HepG2 (cell line): ENCODE results near the gene TIPIN. TPM values are rescaled to one million over a fixed set of nuclear protein-coding genes. Genes with fewer than 3 reads are reported as not detected.

Experiments
- ATAC-seq: fragments of 200-7000 bp; cut with Tn5 transposase; 3 replicates; pipeline ENCODE4 v1.9.1; 2020; ENCODE audit warnings: mild to moderate bottlenecking, moderate library complexity
- BruUV-seq: library from RNA; stranded (reverse); fragments of 400-500 nt; replicated peaks from 2 replicates; lab custom pipeline; 2021; lab: Mats Ljungman, UMichigan
- CTCF ChIA-PET: fragments of 300-600 bp; formaldehyde crosslinking; extraction: SDS; loops from one replicate; lab custom pipeline; 2021; ENCODE audit warnings: low total read pairs, inconsistent platforms, low intra/inter-chr PET ratio; lab: Yijun Ruan, JAX
- POLR2A ChIA-PET: fragments of 350-600 bp; sonication (Branson Sonifier 250); formaldehyde crosslinking; loops from one replicate; lab custom pipeline; 2020; ENCODE audit warnings: antibody characterized with exemption, inconsistent platforms; lab: Yijun Ruan, JAX
- DNase-seq: peaks from one replicate; pipeline ENCODE4 v3.0.0-alpha.2; 2015; ENCODE audit warnings: low spot score
- FAIRE-seq: peaks from 3 replicates; lab custom pipeline; 2011; peaks lifted over from hg19 to GRCh38; lab: Jason Lieb, UNC
- H2AFZ ChIP-seq: one replicate; pipeline ENCODE4 v1.6.1; 2011; ENCODE audit warnings: low read length, inconsistent platforms
- H3K27ac ChIP-seq: fragments of 300-600 bp; 3 replicates; pipeline ENCODE4 v1.8.0; 2011; ENCODE audit warnings: mixed run types, mild to moderate bottlenecking, mixed read lengths, low read length, inconsistent platforms; ENCODE audit not compliant: insufficient read depth; ENCODE audit errors: extremely low read length
- H3K27me3 ChIP-seq, 2 experiments: fragments of 200-600 bp in 1 of 2; 2 replicates in 1 of 2; 3 replicates in 1 of 2; pipeline versions ENCODE4 v1.6.0 to v1.8.0; 2011; ENCODE audit warnings: low read length in 2 of 2, mild to moderate bottlenecking in 2 of 2, moderate library complexity in 2 of 2, inconsistent platforms in 1 of 2; ENCODE audit not compliant: insufficient read depth in 2 of 2, control insufficient read depth in 1 of 2
- H3K36me3 ChIP-seq, 2 experiments: fragments of 200-600 bp in 1 of 2; replicated peaks in 1 of 2; 2 replicates in 1 of 2; 3 replicates in 1 of 2; pipeline versions ENCODE4 v1.5.1 to v1.8.0; 2011; ENCODE audit warnings: low read length in 2 of 2, inconsistent platforms in 1 of 2; ENCODE audit not compliant: insufficient read depth in 2 of 2, control insufficient read depth in 1 of 2
- H3K4me1 ChIP-seq: 2 replicates; pipeline ENCODE4 v1.5.1; 2012; ENCODE audit warnings: low read length, inconsistent platforms; ENCODE audit not compliant: insufficient read depth
- H3K4me2 ChIP-seq: 2 replicates; pipeline ENCODE4 v1.6.0; 2011; ENCODE audit warnings: low read depth, low read length, inconsistent platforms
- H3K4me3 ChIP-seq, 3 experiments: fragments of 200-600 bp in 1 of 3; sonication (generic), shearing (Covaris generic) in 1 of 3; replicated peaks in 1 of 3; 2 replicates each; pipeline ENCODE4 v1.5.1; 2011 to 2016; ENCODE audit warnings: low read length in 3 of 3, inconsistent platforms in 2 of 3, low read depth in 2 of 3, mild to moderate bottlenecking in 2 of 3, control low read depth in 1 of 3, mixed read lengths in 1 of 3; ENCODE audit not compliant: insufficient read depth in 1 of 3
- H3K79me2 ChIP-seq: one replicate; pipeline ENCODE4 v1.6.1; 2011; ENCODE audit warnings: low read length, inconsistent platforms; ENCODE audit not compliant: insufficient read depth
- H3K9ac ChIP-seq: 2 replicates; pipeline ENCODE4 v1.6.0; 2011; ENCODE audit warnings: mild to moderate bottlenecking, low read depth, low read length, inconsistent platforms; ENCODE audit not compliant: insufficient read depth
- H3K9me3 ChIP-seq: 2 replicates; pipeline ENCODE4 v1.5.1; 2012; ENCODE audit warnings: mild to moderate bottlenecking, low read length
- H4K20me1 ChIP-seq: 2 replicates; pipeline ENCODE4 v1.6.0; 2011; ENCODE audit warnings: inconsistent platforms, mild to moderate bottlenecking, low read length, moderate library complexity; ENCODE audit not compliant: insufficient read depth
- GATAD2A ChIP-seq: IDR thresholded peaks from 2 replicates; pipeline ENCODE4 v1.6.1; 2016
- GTF3A ChIP-seq: sonication (generic); formaldehyde crosslinking; conservative IDR thresholded peaks from 2 replicates; pipeline ENCODE4 v1.4.0; 2020; ENCODE audit warnings: mild to moderate bottlenecking, missing genetic modification reagents
- JUNB ChIP-seq: sonication (generic); formaldehyde crosslinking; IDR thresholded peaks from 2 replicates; pipeline ENCODE4 v1.8.0; 2022; ENCODE audit warnings: missing genetic modification reagents, mild to moderate bottlenecking, borderline replicate concordance
- MXI1 ChIP-seq: IDR thresholded peaks from 3 replicates; pipeline ENCODE4 v1.6.1; 2012; ENCODE audit warnings: low read depth, low read length, inconsistent platforms, borderline replicate concordance
- PITX1 ChIP-seq: sonication (generic); formaldehyde crosslinking; IDR thresholded peaks from 2 replicates; pipeline ENCODE4 v1.5.1; 2020; ENCODE audit warnings: mild to moderate bottlenecking, missing genetic modification reagents
- SMAD3 ChIP-seq: sonication (generic); formaldehyde crosslinking; IDR thresholded peaks from 2 replicates; pipeline ENCODE4 v1.4.0; 2020; ENCODE audit warnings: missing genetic modification reagents
- SP1 ChIP-seq, 2 experiments: fragments of 450-650 bp in 1 of 2; sonication (generic) in 1 of 2; formaldehyde crosslinking in 1 of 2; IDR thresholded peaks; 2 replicates each; pipeline versions ENCODE4 v1.4.0 to v1.6.1; 2016 to 2020; ENCODE audit warnings: missing genetic modification reagents in 1 of 2
- SRY ChIP-seq: sonication (generic); formaldehyde crosslinking; IDR thresholded peaks from 2 replicates; pipeline ENCODE4 v1.8.0; 2022; ENCODE audit warnings: mild to moderate bottlenecking, missing genetic modification reagents
- XRCC5 ChIP-seq: fragments of 200-400 bp; formaldehyde crosslinking; optimal IDR thresholded peaks from 2 replicates; pipeline ENCODE3; 2017; ENCODE audit warnings: mild to moderate bottlenecking, low read length
- ZNF232 ChIP-seq: sonication (generic); formaldehyde crosslinking; IDR thresholded peaks from 2 replicates; pipeline ENCODE4 v1.4.0; 2020; ENCODE audit warnings: missing genetic modification reagents, borderline replicate concordance
- ZSCAN31 ChIP-seq: sonication (generic); formaldehyde crosslinking; IDR thresholded peaks from 2 replicates; pipeline ENCODE4 v1.5.0; 2020; ENCODE audit warnings: low read depth, mild to moderate bottlenecking, missing genetic modification reagents
- WGBS: methylation state at CpG from one replicate; pipeline ENCODE4 v1.1.6; 2017; ENCODE audit warnings: low lambda C conversion rate; 5-methylcytosine and 5-hydroxymethylcytosine counted together
- in situ Hi-C: cut with HindIII; loops from 2 replicates; pipeline ENCODE4 v1.10.0; 2017; ENCODE audit warnings: low pct_unique_long_range_greater_than_20kb; ENCODE audit not compliant: extremely low pct_ligation_motif_present
- intact Hi-C: fragments of 100-400 bp; cut with micrococcal nuclease; formaldehyde crosslinking; loops from one replicate; pipeline ENCODE4 v1.10.0; 2022; ENCODE audit not compliant: unreplicated experiment
- polyA plus RNA-seq, 8 experiments: library from polyadenylated mRNA; depleted of rRNA in 3 of 8; stranded (reverse) in 7 of 8; unstranded in 1 of 8; fragments of >200 nt; fragmentation: Illumina TruSeq in 4 of 8; extraction: Trizol in 4 of 8; gene quantifications; 2 replicates each; pipeline versions ENCODE4 v1.2.1 to v1.2.3, GENCODE V29; 2011 to 2016; ENCODE audit warnings: low read depth in 4 of 8, missing spikeins in 1 of 8, mixed read lengths in 1 of 8; ENCODE audit not compliant: insufficient read depth in 1 of 8
- total RNA-seq, 5 experiments: library from RNA; depleted of rRNA; stranded (reverse); fragments of >200 nt; fragmentation: Illumina TruSeq; extraction: Trizol; gene quantifications; 2 replicates each; pipeline ENCODE4 v1.2.3, GENCODE V29; 2016; ENCODE audit warnings: low read depth in 1 of 5
- TF ChIP-seq, protein P1 (sequence below): sonication (generic); formaldehyde crosslinking; IDR thresholded peaks from 2 replicates; pipeline ENCODE4 v1.8.0; 2022; ENCODE audit warnings: missing genetic modification reagents, mild to moderate bottlenecking, borderline replicate concordance
- TF ChIP-seq, protein P2 (sequence below): sonication (generic); formaldehyde crosslinking; IDR thresholded peaks from 2 replicates; pipeline ENCODE4 v1.5.1; 2020; ENCODE audit warnings: missing genetic modification reagents, mild to moderate bottlenecking, borderline replicate concordance
- TF ChIP-seq, protein P3 (sequence below): sonication (generic); formaldehyde crosslinking; IDR thresholded peaks from 2 replicates; pipeline ENCODE4 v1.5.0; 2020; ENCODE audit warnings: mild to moderate bottlenecking, missing genetic modification reagents

TIPIN gene
- total and polyA plus RNA-seq, 2 of the 13 experiments (the other 11 are each of a cell fraction or from before 2014, with no cell fraction given): 2.7 to 28.6 TPM

DNA sequence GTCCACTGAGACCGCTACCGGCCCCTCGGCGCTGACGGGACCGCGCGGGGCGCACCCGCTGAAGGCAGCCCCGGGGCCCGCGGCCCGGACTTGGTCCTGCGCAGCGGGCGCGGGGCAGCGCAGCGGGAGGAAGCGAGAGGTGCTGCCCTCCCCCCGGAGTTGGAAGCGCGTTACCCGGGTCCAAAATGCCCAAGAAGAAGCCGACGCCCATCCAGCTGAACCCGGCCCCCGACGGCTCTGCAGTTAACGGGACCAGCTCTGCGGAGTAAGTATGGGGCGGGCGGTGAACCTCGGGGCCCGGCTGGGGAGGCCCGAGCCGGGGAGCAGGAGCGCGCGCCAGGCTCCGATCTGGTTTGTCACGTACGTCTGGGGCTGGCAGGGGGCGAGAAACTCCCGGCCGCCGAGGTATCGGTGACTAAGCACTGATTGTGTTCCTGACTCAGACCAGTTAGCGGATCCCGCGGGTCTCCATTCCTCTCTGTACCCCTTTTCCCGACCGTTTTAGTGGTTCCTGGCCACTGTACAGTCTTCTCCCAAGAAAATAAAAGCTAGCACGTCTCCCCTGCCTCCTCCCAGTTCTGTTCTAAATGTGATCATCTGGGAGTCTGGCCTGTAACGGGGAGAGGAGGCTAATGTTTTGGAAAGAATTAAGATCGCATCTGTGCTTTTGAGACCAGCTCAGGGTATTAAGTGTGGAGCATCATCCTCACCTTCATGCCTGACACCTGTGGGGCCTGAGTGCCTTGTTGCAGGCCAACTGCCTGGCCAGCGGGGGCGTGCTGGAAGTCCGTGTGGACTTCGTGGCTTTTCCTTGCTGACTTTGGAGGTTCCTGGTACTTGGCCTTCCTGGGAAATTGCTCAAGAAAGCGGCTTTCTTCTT, 30.9 kb upstream of the TIPIN start (continued):
- TF ChIP-seq GTF3A (CRISPR knock-in tag): 0 out of 2 replicates have a peak, but pooled peaks have one; percentile 23
- TF ChIP-seq SP1 (IDR thresholded peaks at IDR 0.05): no peak
- no peak for TF ChIP-seq SP1 (CRISPR knock-in tag; IDR thresholded peaks at IDR 0.05)

- BruUV-seq: TSS peak; percentile 88
- peaks cover 14% of the 10 kb centered on the region for H4K20me1 ChIP-seq
- peak within 1 kb of the TSS; percentile 86 to 94 (median 93) for H3K4me3 ChIP-seq
- H3K4me2 ChIP-seq: peak within 1 kb of the TSS; percentile 94
- WGBS: 9% methylated on average over 26 of the region's 69 CpGs
- peaks cover 2 to 10% of the 10 kb centered on the region in 2 experiments; a peak in 3 of 5 replicates for H3K36me3 ChIP-seq
- peak; percentile 87 for FAIRE-seq
- peak within 1 kb of the TSS; percentile 86 for H3K9ac ChIP-seq
- ChIA-PET POLR2A (interaction anchor here (0.7 to 4.9 kb wide), 14 partner anchors 13 to 775 kb away, joined by 3 to 38 read pairs (median 4); partner anchors contain the start of genes INTS14, RPL4, SNAPC5 and TIPIN), CTCF (interaction anchor here (3.0 kb wide), 1 partner anchor 112 kb away, joined by 17 read pairs; the partner anchor contains the start of gene SNAPC5)
- in situ Hi-C loops: loop anchor here (25.0 kb wide), 1 partner anchor 101 kb away; the partner anchor contains the start of gene SNAPC5
- ATAC-seq: peak; percentile 92
- H3K79me2 ChIP-seq: peaks cover 44% of the 10 kb centered on the region
- H3K27me3 ChIP-seq: no peaks in the 10 kb centered on the region; a peak in 1 of 5 replicates
- H3K27ac ChIP-seq: peak within 1 kb of the TSS; percentile 67
- peak within 1 kb of the TSS; percentile 85 for H2AFZ ChIP-seq
- H3K9me3 ChIP-seq: no peaks in the 10 kb centered on the region
- peak; percentile 92 for DNase-seq
- peaks cover 50% of the 10 kb centered on the region for H3K4me1 ChIP-seq
- intact Hi-C loops: loop anchor here (1.0 to 10.0 kb wide), 3 partner anchors 30 to 111 kb away; partner anchors contain the start of genes DIS3L, SNAPC5 and TIPIN
- TF ChIP-seq SRY (peak; percentile 27; the same call in 1 of the 2 replicates), MXI1 (peak; percentile 86; the same call in 1 of the 3 replicates), PITX1 (CRISPR knock-in tag) (peak; percentile 52; the same call in 1 of the 2 replicates), ZNF232 (CRISPR knock-in tag) (no peak), ZSCAN31 (CRISPR knock-in tag) (peak; percentile 53; the same call in 1 of the 2 replicates), GATAD2A (peak; percentile 70), SMAD3 (CRISPR knock-in tag) (no peak; the same call in 1 of the 2 replicates), XRCC5 (peak; percentile 80), JUNB (CRISPR knock-in tag) (no peak)
- TF ChIP-seq, protein P1, sequence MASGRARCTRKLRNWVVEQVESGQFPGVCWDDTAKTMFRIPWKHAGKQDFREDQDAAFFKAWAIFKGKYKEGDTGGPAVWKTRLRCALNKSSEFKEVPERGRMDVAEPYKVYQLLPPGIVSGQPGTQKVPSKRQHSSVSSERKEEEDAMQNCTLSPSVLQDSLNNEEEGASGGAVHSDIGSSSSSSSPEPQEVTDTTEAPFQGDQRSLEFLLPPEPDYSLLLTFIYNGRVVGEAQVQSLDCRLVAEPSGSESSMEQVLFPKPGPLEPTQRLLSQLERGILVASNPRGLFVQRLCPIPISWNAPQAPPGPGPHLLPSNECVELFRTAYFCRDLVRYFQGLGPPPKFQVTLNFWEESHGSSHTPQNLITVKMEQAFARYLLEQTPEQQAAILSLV (CRISPR knock-in tag): peak; percentile 71; the same call in 1 of the 2 replicates
- TF ChIP-seq, protein P2, sequence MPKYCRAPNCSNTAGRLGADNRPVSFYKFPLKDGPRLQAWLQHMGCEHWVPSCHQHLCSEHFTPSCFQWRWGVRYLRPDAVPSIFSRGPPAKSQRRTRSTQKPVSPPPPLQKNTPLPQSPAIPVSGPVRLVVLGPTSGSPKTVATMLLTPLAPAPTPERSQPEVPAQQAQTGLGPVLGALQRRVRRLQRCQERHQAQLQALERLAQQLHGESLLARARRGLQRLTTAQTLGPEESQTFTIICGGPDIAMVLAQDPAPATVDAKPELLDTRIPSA (CRISPR knock-in tag): 0 out of 2 replicates have a peak, but pooled peaks have one; percentile 78
- TF ChIP-seq, protein P3, sequence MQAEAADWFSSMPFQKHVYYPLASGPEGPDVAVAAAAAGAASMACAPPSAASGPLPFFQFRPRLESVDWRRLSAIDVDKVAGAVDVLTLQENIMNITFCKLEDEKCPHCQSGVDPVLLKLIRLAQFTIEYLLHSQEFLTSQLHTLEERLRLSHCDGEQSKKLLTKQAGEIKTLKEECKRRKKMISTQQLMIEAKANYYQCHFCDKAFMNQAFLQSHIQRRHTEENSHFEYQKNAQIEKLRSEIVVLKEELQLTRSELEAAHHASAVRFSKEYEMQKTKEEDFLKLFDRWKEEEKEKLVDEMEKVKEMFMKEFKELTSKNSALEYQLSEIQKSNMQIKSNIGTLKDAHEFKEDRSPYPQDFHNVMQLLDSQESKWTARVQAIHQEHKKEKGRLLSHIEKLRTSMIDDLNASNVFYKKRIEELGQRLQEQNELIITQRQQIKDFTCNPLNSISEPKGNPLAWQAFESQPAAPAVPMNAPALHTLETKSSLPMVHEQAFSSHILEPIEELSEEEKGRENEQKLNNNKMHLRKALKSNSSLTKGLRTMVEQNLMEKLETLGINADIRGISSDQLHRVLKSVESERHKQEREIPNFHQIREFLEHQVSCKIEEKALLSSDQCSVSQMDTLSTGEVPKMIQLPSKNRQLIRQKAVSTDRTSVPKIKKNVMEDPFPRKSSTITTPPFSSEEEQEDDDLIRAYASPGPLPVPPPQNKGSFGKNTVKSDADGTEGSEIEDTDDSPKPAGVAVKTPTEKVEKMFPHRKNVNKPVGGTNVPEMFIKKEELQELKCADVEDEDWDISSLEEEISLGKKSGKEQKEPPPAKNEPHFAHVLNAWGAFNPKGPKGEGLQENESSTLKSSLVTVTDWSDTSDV (CRISPR knock-in tag): no peak
Observed at GRCh38 chr15:66386204-66387123, 30.0 kb upstream of the TIPIN start, which contains the start of gene MAP2K1. Gene MAP2K1 (plus strand): TSS chr15:66386912. CDS start chr15:66387348, 436 bp downstream.
